ENCODE data around the gene MORN4.
"Not testable (repeated sequence)": the region's sequence is repeated elsewhere in the genome, so short reads cannot be mapped to it uniquely, and the experiment has no call there.

MORN4 gene

DNA sequence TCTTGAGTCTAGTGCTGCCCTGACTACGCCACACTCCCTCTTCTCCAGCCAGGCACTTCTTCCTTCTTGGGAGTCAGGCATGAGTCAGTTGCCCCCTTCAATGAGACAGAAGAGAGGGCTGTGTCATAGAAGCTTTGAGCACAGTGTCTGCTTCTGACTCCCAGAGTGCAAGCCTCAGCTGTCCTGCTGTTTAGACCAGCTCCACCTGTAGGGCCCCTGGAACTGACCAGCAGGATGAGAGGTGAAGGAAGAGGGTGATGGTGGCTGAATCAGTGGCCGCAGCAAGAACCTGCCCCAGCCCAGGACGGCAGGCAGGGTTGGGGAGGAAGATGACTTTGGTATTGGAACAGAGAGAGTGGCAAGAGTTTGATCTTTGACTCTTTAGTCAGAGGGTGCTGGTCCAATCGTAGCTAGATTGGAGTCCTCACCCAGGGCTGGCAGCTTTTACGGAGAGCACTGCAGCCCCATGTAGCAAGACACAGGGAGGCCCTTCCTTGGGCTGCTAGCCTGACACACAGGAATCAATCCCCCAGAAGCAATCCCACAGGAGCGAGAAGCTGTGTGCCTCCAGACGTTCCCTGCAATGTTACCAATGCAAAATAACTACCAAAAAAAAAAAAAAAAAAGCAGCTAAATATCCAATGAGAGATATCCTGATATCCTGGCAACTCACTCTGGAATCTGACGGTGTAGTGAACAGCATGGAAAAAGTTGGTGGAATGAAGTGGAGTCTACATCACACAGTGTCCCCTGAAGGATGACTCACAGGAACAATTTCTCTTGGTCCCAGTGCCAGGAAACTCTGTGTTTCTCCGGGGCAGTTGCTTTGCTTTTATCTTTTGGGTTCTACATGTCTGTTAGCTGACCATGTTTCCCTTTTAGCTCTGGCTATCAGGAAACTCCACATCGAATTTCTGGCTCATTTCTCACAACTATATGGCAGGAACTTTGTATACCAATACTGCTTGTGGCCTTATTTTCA lies 36.9 kb downstream of the MORN4 start:
- no peak for DNase-seq (ENCODE audit: low read depth)

DNA sequence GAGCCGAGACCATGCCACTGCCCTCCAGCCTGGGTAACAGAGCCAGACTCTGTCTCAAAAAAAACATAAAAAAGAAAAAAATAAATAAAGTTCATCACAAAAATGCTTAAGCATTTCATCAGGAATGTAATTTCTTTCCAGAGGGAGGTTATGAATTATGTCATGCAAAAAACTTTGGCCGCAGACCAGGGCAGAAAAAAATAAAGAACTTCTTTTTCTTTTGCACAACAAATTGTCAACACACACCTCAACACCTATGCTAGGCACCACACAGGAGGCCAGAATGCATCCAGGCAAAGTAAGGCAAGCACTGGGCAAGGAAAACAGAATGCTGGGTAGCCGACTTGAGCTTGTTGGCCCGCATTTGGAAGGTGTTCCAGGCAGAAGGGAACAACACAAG lies 39.9 kb downstream of the MORN4 start:
- DNase-seq (ENCODE audit: low read depth), result no peak

DNA sequence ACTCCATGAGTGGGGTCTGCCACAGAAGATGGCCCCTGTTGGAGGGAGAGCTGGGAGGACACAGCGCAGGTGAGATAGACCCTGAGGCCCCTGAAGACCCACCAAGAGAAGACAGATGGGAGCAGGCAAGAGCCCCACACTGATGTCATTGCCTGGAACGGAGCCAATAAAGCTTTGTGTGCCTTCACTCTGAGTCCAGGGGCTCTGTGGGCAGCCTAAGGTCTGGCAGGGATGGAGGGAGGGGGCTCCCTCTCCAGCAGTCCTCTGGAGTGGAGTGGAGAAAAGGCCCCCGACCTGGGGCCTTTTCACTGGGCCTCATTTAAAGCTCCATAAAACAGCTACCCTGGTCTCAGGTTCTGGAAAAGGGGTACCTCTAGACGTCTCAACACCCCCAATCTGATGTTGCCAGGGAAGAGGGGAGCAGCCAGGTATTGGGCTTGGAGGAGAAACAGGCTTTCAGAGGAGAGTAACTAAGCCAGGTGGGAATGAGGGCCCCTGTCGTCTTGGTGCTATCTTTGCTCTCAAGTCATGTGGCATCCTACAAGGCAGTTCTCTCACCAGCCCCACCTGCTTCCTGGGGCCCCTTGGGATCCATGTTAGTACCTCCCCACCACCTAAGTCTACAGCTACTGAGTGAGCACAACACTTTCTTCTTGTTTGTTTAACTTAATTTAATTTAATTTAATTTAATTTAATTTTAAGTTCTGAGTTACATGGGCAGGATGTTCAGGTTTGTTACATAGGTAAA lies 42.4 kb downstream of the MORN4 start:
- no peak for DNase-seq (ENCODE audit: low read depth)

DNA sequence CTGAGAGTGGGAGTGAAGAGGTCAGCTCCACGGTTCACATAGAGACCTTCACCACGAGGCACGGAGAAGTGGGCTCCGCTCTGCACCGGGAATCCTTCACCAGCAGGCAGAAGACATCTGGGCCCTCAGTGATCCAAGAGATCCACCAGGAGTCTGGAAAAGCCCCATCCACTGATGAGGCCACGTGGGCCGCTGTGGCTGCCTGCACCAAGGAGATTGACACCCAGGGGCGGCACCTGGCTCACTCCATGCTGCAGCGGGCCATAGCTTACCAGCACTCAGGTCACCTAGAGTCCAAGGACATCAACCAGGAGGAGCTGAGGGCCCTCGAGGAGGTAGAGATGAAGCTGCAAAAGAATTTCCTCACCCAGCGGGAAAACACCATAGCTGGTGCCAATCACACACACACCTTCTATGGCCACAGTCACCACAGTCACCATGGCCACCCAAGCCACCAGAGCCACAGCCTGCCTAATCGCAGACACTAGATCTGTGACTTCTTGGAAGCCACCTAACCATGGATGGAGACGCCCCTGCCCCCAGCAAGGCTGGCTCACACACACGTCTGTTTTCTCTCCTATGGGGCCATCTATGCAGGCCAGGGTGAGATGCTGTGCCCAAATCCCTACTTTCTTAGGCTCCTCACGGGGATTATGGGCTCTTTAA lies 43.1 kb downstream of the MORN4 start:
- DNase-seq (ENCODE audit: low read depth), result no peak

DNA sequence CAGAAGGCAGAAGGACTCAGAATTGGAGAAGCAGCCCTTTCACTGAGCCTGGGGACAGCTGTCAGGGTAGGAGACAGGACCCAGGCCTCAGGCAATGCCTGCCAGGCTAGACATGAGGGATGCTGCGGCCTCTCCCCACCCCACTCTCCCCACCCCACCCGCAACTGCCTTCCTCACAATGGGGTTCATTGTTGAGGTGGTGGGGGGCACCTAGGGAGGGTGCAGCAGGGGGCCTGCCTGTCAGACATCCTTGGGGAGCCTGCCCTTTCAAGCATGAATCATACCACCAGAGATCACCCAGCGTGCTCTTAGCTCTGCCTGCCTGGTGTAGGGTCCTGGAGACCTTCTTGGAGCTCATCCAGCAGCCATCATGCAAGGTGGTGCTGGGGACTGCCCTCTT lies 43.8 kb downstream of the MORN4 start, which contains the start of gene C10orf62:
Gene C10orf62 (plus strand): TSS at position 243 of the 400 bp plus-strand sequence. CDS start 177 bp downstream, outside the sequence.
- no peak for DNase-seq (ENCODE audit: low read depth)

DNA sequence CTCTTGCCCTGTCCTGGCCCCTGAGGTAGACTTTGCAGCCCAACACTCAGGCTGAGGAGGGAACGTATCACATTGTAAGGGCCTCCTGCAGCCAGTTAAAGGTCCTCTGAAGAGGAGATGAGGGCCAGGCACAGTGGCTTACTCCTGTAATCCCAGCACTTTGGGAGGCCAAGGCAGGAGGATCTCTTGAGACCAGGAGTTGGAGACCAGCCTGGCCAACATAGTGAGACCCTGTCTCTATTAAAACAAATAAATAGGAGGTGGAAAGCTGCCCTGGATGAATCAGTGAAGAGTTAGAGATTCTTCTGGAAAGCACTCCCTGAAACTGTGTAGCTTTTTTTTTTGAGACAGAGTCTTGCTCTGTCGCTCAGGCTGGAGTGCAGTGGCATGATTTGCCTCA lies 46.1 kb downstream of the MORN4 start:
- no peak for DNase-seq (ENCODE audit: low read depth)

DNA sequence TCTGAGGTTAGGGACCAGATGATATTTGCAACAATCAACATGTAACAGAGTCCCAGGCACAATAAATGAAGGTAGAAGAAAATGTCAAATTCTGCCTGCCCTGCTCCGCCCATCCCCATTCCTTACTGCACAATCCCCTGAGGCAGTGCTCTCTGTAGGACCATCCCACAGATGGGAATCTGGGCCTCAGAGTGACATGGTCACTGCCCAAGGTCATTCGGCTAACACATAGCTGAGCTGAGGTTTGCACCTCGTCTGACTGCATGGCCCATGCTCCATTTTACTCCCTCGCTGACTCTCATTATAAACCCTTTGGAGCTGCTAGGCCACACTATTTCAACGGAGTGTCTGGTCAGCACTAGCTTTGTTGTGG lies 47.9 kb downstream of the MORN4 start:
- no peak for DNase-seq (ENCODE audit: low read depth)

DNA sequence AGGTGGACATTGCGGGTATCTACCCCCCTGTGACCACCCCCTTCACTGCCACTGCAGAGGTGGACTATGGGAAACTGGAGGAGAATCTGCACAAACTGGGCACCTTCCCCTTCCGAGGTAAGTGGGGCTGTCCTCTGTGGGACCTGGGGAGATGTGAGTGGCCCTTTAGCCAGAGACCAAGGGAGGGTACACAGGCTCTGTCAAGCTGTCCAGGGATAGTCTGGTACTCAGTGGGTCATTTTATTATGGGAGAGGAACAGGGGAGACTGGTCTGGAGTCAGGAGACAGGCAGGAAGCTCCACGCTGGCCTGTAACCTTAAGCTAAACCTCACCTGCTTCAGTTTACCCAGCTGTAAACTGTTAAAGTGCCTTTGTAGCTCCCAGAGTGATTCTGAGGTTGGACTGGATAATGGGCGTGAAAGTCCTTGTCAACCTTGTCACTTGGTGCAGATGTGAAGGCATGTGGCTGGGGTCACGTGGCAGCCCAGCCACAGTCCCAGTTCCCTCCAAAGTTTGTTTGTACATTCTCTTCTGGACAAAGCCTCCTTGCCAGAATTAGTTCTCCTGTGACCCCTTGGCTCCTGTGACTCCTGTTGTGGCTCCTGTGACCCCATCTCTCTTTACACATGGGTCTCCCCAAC lies 48.4 kb downstream of the MORN4 start:
- no peak for DNase-seq (ENCODE audit: low read depth)

DNA sequence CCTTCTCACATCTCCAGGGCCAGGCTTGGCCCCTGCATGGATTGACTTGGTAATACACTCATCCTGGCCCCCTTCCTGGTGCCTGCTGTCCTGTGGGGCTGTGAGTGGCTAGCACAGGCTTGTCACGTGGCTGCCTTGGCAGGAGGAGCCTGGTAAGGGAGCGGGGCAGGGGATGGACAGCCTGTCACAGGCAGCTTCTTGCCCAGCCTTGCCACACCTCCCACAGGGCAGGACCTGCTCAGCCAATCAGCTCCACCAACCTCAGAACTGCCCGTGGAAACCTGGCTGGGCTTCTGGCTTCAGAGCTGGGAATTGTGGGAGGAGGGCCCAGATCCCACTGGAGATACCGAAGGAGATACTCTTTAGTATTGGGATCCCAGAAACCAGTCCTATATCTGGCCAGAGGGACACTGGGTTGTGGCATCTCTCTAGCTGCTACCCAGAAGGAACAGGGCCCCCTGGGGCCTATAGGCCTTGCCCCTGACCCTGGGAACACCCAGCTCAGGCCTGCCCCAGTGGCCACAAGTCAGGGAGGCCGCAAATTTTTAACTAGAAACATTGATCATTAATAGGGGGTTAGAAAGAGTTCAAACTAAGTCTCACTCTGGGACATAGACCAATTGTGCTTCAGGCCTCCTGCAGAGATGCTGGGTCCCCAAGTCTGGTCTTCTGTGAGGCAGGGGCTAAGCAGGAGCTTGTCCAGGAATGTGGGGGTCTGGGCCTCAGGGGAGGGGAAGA lies 49.1 kb downstream of the MORN4 start, which contains the start of gene HOGA1:
Gene HOGA1 (plus strand): TSS at position 330 of the 738 bp plus-strand sequence. CDS start 315 bp downstream, at position 645.
- DNase-seq (ENCODE audit: low read depth), result no peak

DNA sequence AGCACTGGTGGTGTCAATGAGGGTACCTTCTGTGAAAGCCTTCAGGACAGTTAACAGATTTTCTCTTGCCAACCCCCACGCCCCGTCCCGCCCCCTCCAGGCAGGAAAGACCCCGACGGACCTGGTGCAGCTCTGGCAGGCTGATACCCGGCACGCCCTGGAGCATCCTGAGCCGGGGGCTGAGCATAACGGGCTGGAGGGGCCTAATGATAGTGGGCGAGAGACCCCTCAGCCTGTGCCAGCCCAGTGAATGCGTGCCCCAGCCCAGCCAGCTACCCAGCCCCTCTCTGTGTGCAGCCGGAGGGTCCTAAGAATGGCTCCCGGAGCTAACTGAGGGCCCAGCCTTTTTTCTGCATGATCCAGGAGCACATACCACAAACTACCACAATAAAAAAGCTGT lies 49.8 kb downstream of the MORN4 start:
- no peak for DNase-seq (ENCODE audit: low read depth)

DNA sequence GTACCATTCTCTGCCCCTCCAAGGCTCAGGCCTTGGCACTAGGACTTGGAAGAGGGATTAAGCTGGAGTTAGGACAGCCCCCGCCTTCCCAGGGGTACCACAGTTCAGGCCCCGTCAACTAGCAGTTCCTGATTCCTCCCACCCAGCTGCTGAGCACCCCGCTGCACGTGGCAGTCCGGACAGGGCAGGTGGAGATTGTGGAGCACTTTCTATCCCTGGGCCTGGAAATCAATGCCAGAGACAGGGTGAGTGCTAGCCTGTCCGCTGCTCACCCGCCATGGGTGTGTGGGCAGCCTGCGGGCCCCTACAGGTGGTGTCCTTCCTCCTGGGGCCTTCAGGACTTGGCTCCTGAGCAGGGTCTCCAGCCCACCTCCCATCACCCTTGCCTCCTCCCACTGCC lies 51.1 kb downstream of the MORN4 start:
- no peak for DNase-seq (ENCODE audit: low read depth)

DNA sequence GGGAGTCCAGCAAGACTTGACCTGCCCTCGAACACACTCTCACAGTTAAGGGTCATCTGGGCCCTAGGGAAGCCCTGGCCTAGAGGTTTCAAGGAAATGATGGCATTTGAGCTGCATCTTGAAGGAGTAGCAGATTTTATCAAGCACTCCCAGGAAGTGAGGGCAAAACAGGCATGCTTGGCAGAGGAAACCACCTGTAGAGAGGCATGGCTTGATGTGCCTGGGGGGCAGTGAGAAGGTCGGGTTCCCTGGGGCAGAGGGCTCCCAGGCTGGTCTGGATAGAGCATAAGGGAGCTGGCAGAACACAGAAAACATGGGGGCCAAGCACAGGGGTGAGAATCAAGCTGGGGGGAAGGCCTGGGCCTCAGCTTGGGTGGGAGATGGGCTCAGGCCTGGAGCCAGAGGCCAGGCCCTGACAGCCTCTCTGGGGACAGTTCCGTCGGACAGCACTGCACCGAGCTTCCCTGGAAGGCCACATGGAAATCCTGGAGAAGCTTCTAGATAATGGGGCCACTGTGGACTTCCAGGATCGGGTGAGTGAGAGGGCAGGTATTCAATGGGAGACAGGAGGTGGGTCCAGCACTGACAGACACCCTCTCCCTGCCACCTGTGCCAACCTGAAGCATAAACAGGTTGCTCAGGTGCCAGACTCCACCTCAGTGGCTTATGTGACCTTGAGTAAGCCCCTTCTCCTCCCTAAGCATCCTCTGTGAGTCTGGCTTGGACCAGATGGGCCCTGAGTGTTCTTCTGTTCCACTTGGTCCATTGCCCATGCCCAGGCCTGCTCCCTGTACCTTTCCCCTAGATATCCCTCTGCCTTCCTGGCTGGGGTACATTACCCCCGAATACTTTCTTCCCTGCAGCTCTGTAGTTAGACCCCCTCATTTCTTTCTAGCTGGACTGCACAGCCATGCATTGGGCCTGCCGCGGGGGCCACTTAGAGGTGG lies 52.6 kb downstream of the MORN4 start:
- no peak for DNase-seq (ENCODE audit: low read depth)

DNA sequence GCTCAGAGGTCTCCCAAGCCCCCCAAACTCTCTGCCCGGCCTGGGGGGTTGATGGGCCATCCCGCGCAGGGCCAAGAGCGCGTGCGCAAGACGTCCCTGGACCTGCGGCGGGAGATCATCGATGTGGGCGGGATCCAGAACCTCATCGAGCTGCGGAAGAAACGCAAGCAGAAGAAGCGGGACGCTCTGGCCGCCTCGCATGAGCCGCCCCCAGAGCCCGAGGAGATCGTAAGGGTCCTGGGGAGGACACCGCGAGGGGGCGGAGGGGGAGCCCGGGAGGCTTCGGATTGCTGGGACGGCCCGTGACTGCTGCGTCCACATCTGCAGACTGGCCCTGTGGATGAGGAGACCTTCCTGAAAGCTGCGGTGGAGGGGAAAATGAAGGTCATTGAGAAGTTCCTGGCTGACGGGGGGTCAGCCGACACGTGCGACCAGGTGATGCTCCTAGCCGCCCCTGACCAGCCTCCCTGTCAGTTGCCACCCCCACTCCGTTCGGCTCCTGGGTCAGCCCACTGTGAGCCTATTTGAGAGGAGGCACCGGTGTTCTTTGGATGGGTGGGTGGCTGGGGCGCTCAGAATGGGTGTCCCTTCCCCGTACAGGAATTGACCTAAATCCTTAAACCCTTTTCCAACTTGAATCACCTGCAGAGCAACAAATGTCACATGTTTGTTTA lies 55.0 kb downstream of the MORN4 start:
- no peak for DNase-seq (ENCODE audit: low read depth)

DNA sequence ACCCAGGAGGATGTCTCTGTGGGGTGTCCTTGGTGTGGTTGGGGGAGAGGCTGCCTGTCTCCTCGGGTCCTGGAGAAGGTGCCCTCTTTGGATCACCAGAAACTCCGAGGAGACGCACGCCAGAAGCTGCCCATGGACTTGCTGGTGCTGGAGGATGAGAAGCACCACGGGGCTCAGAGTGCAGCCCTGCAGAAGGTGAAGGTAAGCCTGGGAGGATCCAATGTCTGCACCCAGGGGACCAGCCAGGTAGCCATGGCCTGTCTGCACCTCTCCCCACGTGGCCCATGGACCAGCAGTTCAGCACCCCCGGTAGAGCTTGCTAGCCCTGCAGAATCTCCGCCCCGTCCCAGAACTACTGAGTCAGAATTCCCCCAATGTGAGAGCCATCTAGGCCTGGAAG lies 55.6 kb downstream of the MORN4 start:
- no peak for DNase-seq (ENCODE audit: low read depth)

DNA sequence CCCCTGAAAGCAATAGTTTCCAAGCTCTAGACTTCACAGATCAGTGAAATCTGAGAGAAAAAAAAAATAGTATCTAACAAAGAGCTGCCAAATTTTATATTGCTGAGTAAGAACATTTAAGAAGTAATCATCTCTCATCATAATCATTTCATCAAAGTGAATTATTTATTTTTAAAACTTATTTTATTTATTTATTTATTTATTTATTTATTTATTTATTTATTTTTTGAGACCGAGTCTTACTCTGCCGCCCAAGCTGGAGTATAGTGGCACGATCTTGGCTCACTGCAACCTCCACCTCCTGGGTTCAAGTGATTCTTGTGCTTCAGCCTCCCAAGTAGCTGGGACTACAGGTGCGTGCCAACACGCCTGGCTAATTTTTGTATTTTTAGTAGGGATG lies 56.8 kb downstream of the MORN4 start:
- DNase-seq (ENCODE audit: low read depth), result not testable (repeated sequence)

DNA sequence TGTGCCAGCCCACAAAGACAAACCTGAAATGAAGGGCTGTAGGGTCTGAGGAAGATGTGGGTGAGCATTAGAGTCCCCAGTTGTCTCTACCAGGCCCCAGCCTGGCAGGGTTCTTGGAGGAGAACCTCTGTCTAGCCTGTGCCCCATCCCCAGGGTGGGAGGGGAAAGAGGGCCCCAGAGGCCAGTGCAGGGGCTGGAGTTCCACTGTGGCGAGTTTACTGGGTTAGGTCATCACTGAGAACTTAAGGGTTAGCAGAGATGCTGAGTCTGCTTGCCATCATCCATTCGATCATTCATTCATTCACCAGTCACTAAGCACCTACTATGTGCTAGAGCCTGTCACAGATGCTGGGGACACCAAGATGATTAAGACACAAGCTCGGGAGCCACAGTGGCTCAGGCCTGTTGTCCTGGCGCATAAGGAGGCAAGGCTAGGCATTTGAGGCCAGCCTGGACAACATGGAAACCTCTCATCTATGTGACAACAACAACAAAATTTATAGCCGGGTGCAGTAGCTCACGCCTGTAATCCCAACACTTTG lies 58.1 kb downstream of the MORN4 start:
- DNase-seq (ENCODE audit: low read depth), result no peak

DNA sequence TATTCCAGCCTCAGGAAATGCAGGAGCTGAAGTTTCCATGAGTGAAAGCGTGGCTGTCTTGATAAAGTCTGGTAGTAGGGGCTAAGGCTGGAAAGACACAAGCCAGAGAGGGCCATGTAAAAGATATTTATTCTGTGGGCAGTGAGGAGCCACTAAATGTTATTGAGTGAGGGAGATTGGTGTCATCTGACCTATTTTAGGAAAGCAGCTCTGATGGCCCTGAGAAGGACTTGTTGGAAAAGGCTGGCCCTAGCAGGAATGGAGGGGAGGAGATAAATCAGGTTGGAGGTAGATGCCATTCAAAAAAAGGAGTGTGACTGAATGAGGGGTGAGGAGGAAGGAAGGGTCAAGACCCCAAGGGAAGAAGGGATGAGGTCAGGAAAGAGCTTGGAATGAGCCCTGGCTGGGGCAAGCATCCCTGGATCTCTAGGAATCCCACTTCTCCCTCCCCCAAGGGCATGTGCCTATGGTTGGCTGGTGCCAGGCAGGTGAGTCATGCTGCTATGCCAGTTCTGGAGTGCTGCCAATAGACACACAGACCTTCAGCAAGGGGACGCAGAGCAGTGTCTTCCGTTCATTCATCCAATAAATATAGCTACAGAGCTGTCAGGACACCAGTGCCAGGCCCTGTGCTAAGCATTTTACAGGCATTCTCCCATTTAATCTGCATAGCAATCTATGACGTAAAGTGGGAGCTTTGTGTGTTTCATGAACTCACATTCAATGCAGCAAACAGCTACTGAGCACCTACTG lies 58.8 kb downstream of the MORN4 start:
- no peak for DNase-seq (ENCODE audit: low read depth)

DNA sequence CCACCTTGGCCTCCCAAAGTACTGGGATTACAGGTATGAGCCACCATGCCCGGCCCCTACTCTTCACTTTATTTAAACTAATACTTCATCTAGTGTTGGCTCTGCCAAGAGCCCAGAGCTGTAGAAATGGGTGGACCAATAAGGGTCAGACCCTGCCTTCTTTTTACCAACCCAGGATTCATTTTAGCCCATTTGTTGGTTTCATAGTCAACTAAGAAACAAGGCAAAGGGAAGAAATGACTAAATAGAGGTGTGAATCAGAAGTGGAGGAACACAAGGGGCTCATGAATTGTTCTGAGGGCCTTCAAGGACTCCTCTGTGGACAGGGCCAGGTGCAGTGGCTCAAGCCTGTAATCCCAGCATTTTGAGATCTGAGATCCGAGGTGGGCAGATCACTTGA lies 59.6 kb downstream of the MORN4 start:
- no peak for DNase-seq (ENCODE audit: low read depth)

Data from stimulated activated CD8-positive, alpha-beta memory T cell treated with anti-CD3 and anti-CD28 coated beads, Interleukin-15, amount 100 ng/mL, for 1 hour (primary cell).